KOPT-K1 (cell line): ENCODE data around the gene ASB6.
"Not testable (repeated sequence)": the region's sequence is repeated elsewhere in the genome, so short reads cannot be mapped to it uniquely, and the experiment has no call there.

Experiments
- H3K27ac ChIP-seq: fragments of 200-600 bp; sonication (generic); 2 replicates; pipeline ENCODE4 v1.5.1; 2016; ENCODE audit warnings: antibody characterized with exemption, mild to moderate bottlenecking, low read depth, low read length; ENCODE audit not compliant: poor library complexity, severe bottlenecking
- H3K36me3 ChIP-seq: fragments of 200-600 bp; sonication (generic); 2 replicates; pipeline ENCODE4 v1.5.1; 2017; ENCODE audit warnings: antibody characterized with exemption, mild to moderate bottlenecking, low read length, moderate library complexity; ENCODE audit not compliant: insufficient read depth
- H3K9me3 ChIP-seq: fragments of 200-600 bp; sonication (generic); 2 replicates; pipeline ENCODE4 v1.5.1; 2017; ENCODE audit warnings: antibody characterized with exemption, low read length, mild to moderate bottlenecking; ENCODE audit not compliant: insufficient read depth, poor library complexity, severe bottlenecking

Gene ASB6

GRCh38 chr9:129673602-129674001, 31.7 kb upstream of the ASB6 start:
- no peak overlapping the region for H3K27ac ChIP-seq

GRCh38 chr9:129672702-129673101, 30.8 kb upstream of the ASB6 start:
- Histone ChIP-seq H3K36me3 (no peaks in the 10 kb centered on the region), H3K27ac (no peak overlapping the region), H3K9me3 (no peaks in the 10 kb centered on the region)

More at GRCh38 chr9:129673602-129674001, 31.7 kb upstream of the ASB6 start:
- Histone ChIP-seq H3K36me3 (no peaks in the 10 kb centered on the region), H3K9me3 (no peaks in the 10 kb centered on the region)

- Histone ChIP-seq H3K36me3 (no peaks in the 10 kb centered on the region), H3K27ac (no peak overlapping the region), H3K9me3 (no peaks in the 10 kb centered on the region)
These were observed 29.6 kb upstream of the ASB6 start for GRCh38 chr9:129671519-129671918.

- no peak overlapping the region for H3K27ac ChIP-seq
- H3K9me3 ChIP-seq, result no peaks in the 10 kb centered on the region
- H3K36me3 ChIP-seq, result no peaks in the 10 kb centered on the region
These were observed 29.1 kb upstream of the ASB6 start for GRCh38 chr9:129671065-129671464.

- Histone ChIP-seq H3K9me3 (no peaks in the 10 kb centered on the region), H3K27ac (no peak overlapping the region), H3K36me3 (no peaks in the 10 kb centered on the region)
These were observed 28.0 kb upstream of the ASB6 start for GRCh38 chr9:129669946-129670345.

- no peak overlapping the region for H3K27ac ChIP-seq
- no peaks in the 10 kb centered on the region for H3K36me3 ChIP-seq
- no peaks in the 10 kb centered on the region for H3K9me3 ChIP-seq
These were observed 27.3 kb upstream of the ASB6 start for GRCh38 chr9:129669141-129669718.

- Histone ChIP-seq H3K9me3 (no peaks in the 10 kb centered on the region), H3K27ac (no peak overlapping the region), H3K36me3 (no peaks in the 10 kb centered on the region)
These were observed 25.9 kb upstream of the ASB6 start for GRCh38 chr9:129667850-129668249.

- Histone ChIP-seq H3K36me3 (no peaks in the 10 kb centered on the region), H3K27ac (no peak overlapping the region), H3K9me3 (no peaks in the 10 kb centered on the region)
These were observed 25.4 kb upstream of the ASB6 start for GRCh38 chr9:129667378-129667777.

GRCh38 chr9:129666575-129666974, 24.6 kb upstream of the ASB6 start:
- Histone ChIP-seq H3K27ac (no peak overlapping the region), H3K9me3 (no peaks in the 10 kb centered on the region), H3K36me3 (no peaks in the 10 kb centered on the region)

- no peak overlapping the region for H3K27ac ChIP-seq
- no peaks in the 10 kb centered on the region for H3K9me3 ChIP-seq
- no peaks in the 10 kb centered on the region for H3K36me3 ChIP-seq
These were observed 24.0 kb upstream of the ASB6 start for GRCh38 chr9:129665814-129666520.

GRCh38 chr9:129665389-129665775, 23.4 kb upstream of the ASB6 start, which contains the start of gene PRRX2:
Gene PRRX2 (plus strand): TSS chr9:129665647. CDS start chr9:129665868, 221 bp downstream.
- H3K36me3 ChIP-seq, result no peaks in the 10 kb centered on the region
- H3K9me3 ChIP-seq, result no peaks in the 10 kb centered on the region
- no peak within 1 kb of the TSS for H3K27ac ChIP-seq

- Histone ChIP-seq H3K9me3 (no peaks in the 10 kb centered on the region), H3K27ac (no peak overlapping the region), H3K36me3 (no peaks in the 10 kb centered on the region)
These were observed 22.9 kb upstream of the ASB6 start for GRCh38 chr9:129664746-129665388.

- H3K36me3 ChIP-seq, H3K9me3 ChIP-seq, H3K27ac ChIP-seq: not testable (repeated sequence)
These were observed 20.3 kb upstream of the ASB6 start for GRCh38 chr9:129662239-129662638.

- Histone ChIP-seq H3K9me3 (no peaks in the 10 kb centered on the region), H3K36me3 (no peaks in the 10 kb centered on the region), H3K27ac (no peak overlapping the region)
These were observed 19.1 kb upstream of the ASB6 start for GRCh38 chr9:129661029-129661428.

- Histone ChIP-seq H3K27ac (no peak overlapping the region), H3K9me3 (no peaks in the 10 kb centered on the region), H3K36me3 (no peaks in the 10 kb centered on the region)
These were observed 14.9 kb upstream of the ASB6 start for GRCh38 chr9:129656795-129657390.
